GM12878 (cell line): ENCODE measurements around the gene STRA6. TPM values are rescaled to one million over a fixed set of nuclear protein-coding genes. Genes with fewer than 3 reads are reported as not detected.

ENCODE experiments used
- ATF2 ChIP-seq: IDR thresholded peaks from 2 replicates; pipeline ENCODE4 v1.6.1; 2012; ENCODE audit warnings: low read length, inconsistent platforms
- ATF7 ChIP-seq: fragments of 450-650 bp; IDR thresholded peaks from 2 replicates; pipeline ENCODE4 v1.6.1; 2016; ENCODE audit warnings: low read depth, mild to moderate bottlenecking
- CREB1 ChIP-seq: IDR thresholded peaks from 2 replicates; pipeline ENCODE4 v1.6.1; 2012; ENCODE audit warnings: low read depth, mild to moderate bottlenecking, inconsistent platforms
- FOXM1 ChIP-seq: IDR thresholded peaks from 2 replicates; pipeline ENCODE4 v1.6.1; 2012; ENCODE audit warnings: low read depth, mild to moderate bottlenecking, inconsistent platforms, low read length, moderate library complexity
- JUNB ChIP-seq: IDR thresholded peaks from 2 replicates; pipeline ENCODE4 v1.6.1; 2016; ENCODE audit warnings: antibody characterized with exemption, mild to moderate bottlenecking
- MEF2A ChIP-seq: IDR thresholded peaks from 2 replicates; pipeline ENCODE4 v1.6.1; 2011; ENCODE audit warnings: low read depth, mild to moderate bottlenecking, low read length, moderate library complexity; ENCODE audit not compliant: insufficient read depth
- MEF2B ChIP-seq: fragments of 450-650 bp; IDR thresholded peaks from 2 replicates; pipeline ENCODE4 v1.6.1; 2018; ENCODE audit warnings: mild to moderate bottlenecking, moderate library complexity; ENCODE audit not compliant: partially characterized antibody, poor library complexity, severe bottlenecking
- NFIC ChIP-seq: IDR thresholded peaks from 2 replicates; pipeline ENCODE4 v1.6.1; 2012; ENCODE audit warnings: low read depth, mild to moderate bottlenecking, inconsistent platforms, low read length, moderate library complexity
- PKNOX1 ChIP-seq: fragments of 450-650 bp; IDR thresholded peaks from 2 replicates; pipeline ENCODE4 v1.6.1; 2016; ENCODE audit warnings: mild to moderate bottlenecking
- PML ChIP-seq: IDR thresholded peaks from 2 replicates; pipeline ENCODE4 v1.6.1; 2012; ENCODE audit warnings: low read length, inconsistent platforms
- POU2F2 ChIP-seq: IDR thresholded peaks from 3 replicates; pipeline ENCODE4 v1.6.1; 2011; ENCODE audit warnings: low read depth, mild to moderate bottlenecking, low read length, borderline replicate concordance
- RCOR1 ChIP-seq: conservative IDR thresholded peaks from 2 replicates; pipeline ENCODE4 v1.6.1; 2012; ENCODE audit warnings: low read depth, low read length, improper control_type of control experiment
- RELA ChIP-seq: fragments of 450-650 bp; IDR thresholded peaks from 2 replicates; pipeline ENCODE4 v1.8.0; 2014; ENCODE audit warnings: borderline replicate concordance; ENCODE audit not compliant: partially characterized antibody
- RUNX3 ChIP-seq: IDR thresholded peaks from 2 replicates; pipeline ENCODE4 v1.6.1; 2012; ENCODE audit warnings: low read length, inconsistent platforms
- polyA plus RNA-seq, 11 experiments: library from polyadenylated mRNA; depleted of rRNA in 4 of 11; unstranded in 6 of 11; stranded (reverse) in 5 of 11; fragments of >200 nt; fragmentation: Nextera tagmentation in 4 of 11; fragmentation: Illumina TruSeq in 1 of 11; extraction: Ambion mirVana in 4 of 11; extraction: Trizol in 1 of 11; gene quantifications; 1 replicate in 1 of 11; 2 replicates in 10 of 11; pipeline versions ENCODE4 v1.2.1 to v1.2.3, GENCODE V29; 2011 to 2016; ENCODE audit warnings: inconsistent platforms in 2 of 11, missing spikeins in 2 of 11, low read depth in 1 of 11
- total RNA-seq, 4 experiments: library from RNA; depleted of rRNA in 3 of 4; stranded (reverse); fragments of >200 nt in 3 of 4; fragmentation: Illumina TruSeq in 1 of 4; extraction: Trizol in 1 of 4; gene quantifications; 2 replicates each; pipeline versions ENCODE4 v1.2.1 to v1.2.3, GENCODE V29; 2013 to 2021

STRA6 gene
- total and polyA plus RNA-seq, 10 of the 15 experiments (the other 5 are each of a cell fraction or from before 2014, with no cell fraction given): 0.31 to 10.8 (median 5.8) TPM

GRCh38 chr15:74158855-74159650, 43.5 kb downstream of the STRA6 start (continued):
- TF ChIP-seq MEF2A (peak; percentile 71; the same call in 1 of the 2 replicates), PKNOX1 (peak; percentile 74), RELA (peak; percentile 53), MEF2B (peak; percentile 67), RCOR1 (0 out of 2 replicates have a peak, but pooled peaks have one; percentile 78), ATF7 (peak; percentile 26; the same call in 1 of the 2 replicates), FOXM1 (peak; percentile 87; the same call in 1 of the 2 replicates), POU2F2 (peak; percentile 79; the same call in 2 of the 3 replicates), PML (peak; percentile 44), RUNX3 (peak; percentile 85), NFIC (peak; percentile 86; the same call in 1 of the 2 replicates), CREB1 (peak; percentile 66; the same call in 1 of the 2 replicates), JUNB (peak; percentile 84), ATF2 (peak; percentile 67)
